ENCODE measurements around the gene BBOX1. TPM values are rescaled to one million over a fixed set of nuclear protein-coding genes. Genes with fewer than 3 reads are reported as not detected.

BBOX1 gene
- total and polyA plus RNA-seq, 5 donors = 0.16 TPM; not detected in 4

- Histone ChIP-seq H3K27me3 (ENCODE audit: control insufficient read depth, insufficient read depth) (no peaks in the 10 kb centered on the region), H3K27ac (ENCODE audit: low read length) (no peak overlapping the region), H3K4me1 (ENCODE audit: control insufficient read depth, insufficient read depth, low read length) (no peaks in the 10 kb centered on the region), H3K9me3 (ENCODE audit: control insufficient read depth, low read length) (no peaks in the 10 kb centered on the region), H3K4me3 (ENCODE audit: low read length) (no peak overlapping the region)
- DNase-seq (no peak), ATAC-seq (no peak)
- WGBS = 85% methylated on average over 1 of the region's 1 CpG
- intact Hi-C loops (cut with DNase I) = no loop called here
Measured at GRCh38 chr11:27112946-27113345, 72.3 kb downstream of the BBOX1 start.

- 74% methylated on average over 3 of the region's 3 CpGs for WGBS
- Histone ChIP-seq H3K27ac (ENCODE audit: low read length) (no peak overlapping the region), H3K4me3 (ENCODE audit: low read length) (no peak overlapping the region), H3K27me3 (ENCODE audit: control insufficient read depth, insufficient read depth) (no peaks in the 10 kb centered on the region), H3K9me3 (ENCODE audit: control insufficient read depth, low read length) (no peaks in the 10 kb centered on the region), H3K4me1 (ENCODE audit: control insufficient read depth, insufficient read depth, low read length) (no peaks in the 10 kb centered on the region)
- no peak for ATAC-seq
- intact Hi-C loops (cut with DNase I) = no loop called here
- DNase-seq = no peak
Measured at GRCh38 chr11:27115051-27115650, 74.5 kb downstream of the BBOX1 start.

- DNase-seq (no peak), ATAC-seq (no peak)
- intact Hi-C loops (cut with DNase I) = no loop called here
- H3K27me3 ChIP-seq (ENCODE audit: control insufficient read depth, insufficient read depth) = no peaks in the 10 kb centered on the region
- H3K9me3 ChIP-seq (ENCODE audit: control insufficient read depth, low read length) = no peaks in the 10 kb centered on the region
- H3K27ac ChIP-seq (ENCODE audit: low read length) = no peak overlapping the region
- WGBS = 52% methylated on average over 1 of the region's 1 CpG
- no peak overlapping the region for H3K4me3 ChIP-seq (ENCODE audit: low read length)
- no peaks in the 10 kb centered on the region for H3K4me1 ChIP-seq (ENCODE audit: control insufficient read depth, insufficient read depth, low read length)
Measured at GRCh38 chr11:27116684-27117083, 76.1 kb downstream of the BBOX1 start.

- intact Hi-C loops (cut with DNase I) = no loop called here
- DNase-seq = no peak
- Histone ChIP-seq H3K4me3 (ENCODE audit: low read length) (no peak overlapping the region), H3K4me1 (ENCODE audit: control insufficient read depth, insufficient read depth, low read length) (no peaks in the 10 kb centered on the region), H3K27me3 (ENCODE audit: control insufficient read depth, insufficient read depth) (no peaks in the 10 kb centered on the region), H3K9me3 (ENCODE audit: control insufficient read depth, low read length) (no peaks in the 10 kb centered on the region), H3K27ac (ENCODE audit: low read length) (no peak overlapping the region)
- ATAC-seq = no peak
- 81% methylated on average over 2 of the region's 2 CpGs for WGBS
Measured at GRCh38 chr11:27118371-27118770, 77.8 kb downstream of the BBOX1 start.

- H3K4me3 ChIP-seq (ENCODE audit: low read length) = no peak overlapping the region
- H3K27me3 ChIP-seq (ENCODE audit: control insufficient read depth, insufficient read depth) = no peaks in the 10 kb centered on the region
- ATAC-seq (no peak), DNase-seq (no peak)
- WGBS = 82% methylated on average over 3 of the region's 3 CpGs
- H3K9me3 ChIP-seq (ENCODE audit: control insufficient read depth, low read length) = no peaks in the 10 kb centered on the region
- no peak overlapping the region for H3K27ac ChIP-seq (ENCODE audit: low read length)
- no peaks in the 10 kb centered on the region for H3K4me1 ChIP-seq (ENCODE audit: control insufficient read depth, insufficient read depth, low read length)
- intact Hi-C loops (cut with DNase I) = no loop called here
Measured at GRCh38 chr11:27118949-27119348, 78.3 kb downstream of the BBOX1 start.

DNA sequence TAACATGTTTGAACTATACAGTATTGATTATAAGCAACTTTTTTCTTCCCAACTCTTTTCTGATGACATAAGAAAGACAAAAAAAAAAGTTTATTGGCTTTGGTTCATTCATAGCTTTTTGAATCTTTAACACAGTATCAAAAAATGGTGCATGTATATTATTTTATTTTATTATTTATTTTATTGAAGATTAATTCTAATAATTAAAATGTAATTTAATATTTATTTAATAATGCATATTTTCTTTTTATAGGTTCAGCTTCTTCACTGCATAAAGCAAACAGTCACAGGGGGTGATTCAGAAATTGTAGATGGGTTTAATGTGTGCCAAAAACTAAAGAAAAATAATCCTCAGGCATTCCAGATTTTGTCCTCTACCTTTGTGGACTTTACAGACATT is 78.8 kb downstream of the BBOX1 start:
- DNase-seq (no peak), ATAC-seq (no peak)
- Histone ChIP-seq H3K9me3 (ENCODE audit: control insufficient read depth, low read length) (no peaks in the 10 kb centered on the region), H3K27ac (ENCODE audit: low read length) (no peak overlapping the region), H3K27me3 (ENCODE audit: control insufficient read depth, insufficient read depth) (no peaks in the 10 kb centered on the region), H3K4me1 (ENCODE audit: control insufficient read depth, insufficient read depth, low read length) (no peaks in the 10 kb centered on the region), H3K4me3 (ENCODE audit: low read length) (no peak overlapping the region)
- intact Hi-C loops (cut with DNase I) = no loop called here

- Histone ChIP-seq H3K27ac (ENCODE audit: low read length) (no peak overlapping the region), H3K4me3 (ENCODE audit: low read length) (no peak overlapping the region), H3K4me1 (ENCODE audit: control insufficient read depth, insufficient read depth, low read length) (no peaks in the 10 kb centered on the region), H3K27me3 (ENCODE audit: control insufficient read depth, insufficient read depth) (no peaks in the 10 kb centered on the region), H3K9me3 (ENCODE audit: control insufficient read depth, low read length) (no peaks in the 10 kb centered on the region)
- no peak for ATAC-seq
- intact Hi-C loops (cut with DNase I) = loop anchor here in 1 of 4 donors (10.0 kb wide), 1 partner anchor 365 kb away; no protein-coding TSS in a partner anchor
- DNase-seq = no peak
- WGBS = 64% methylated on average over 1 of the region's 1 CpG
Measured at GRCh38 chr11:27120211-27120610, 79.6 kb downstream of the BBOX1 start.

DNA sequence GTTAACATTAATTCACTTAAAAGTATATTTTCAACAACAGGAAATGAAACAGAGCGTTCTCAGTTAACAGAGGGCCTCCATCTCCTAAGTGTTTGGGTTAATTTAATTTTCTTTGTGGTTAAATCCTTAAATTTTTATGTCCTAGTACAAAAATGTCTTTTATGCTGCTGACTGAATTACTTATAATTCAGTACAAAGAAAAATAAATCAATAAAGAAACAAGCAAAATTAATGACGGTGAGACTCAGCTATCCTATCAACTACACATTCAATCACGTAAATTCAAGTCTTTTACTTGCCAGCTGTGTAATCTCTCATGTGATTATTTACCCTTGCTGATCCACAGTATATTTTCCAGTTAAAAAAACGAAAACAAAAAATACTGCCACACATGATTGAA is 81.4 kb downstream of the BBOX1 start:
- Histone ChIP-seq H3K27me3 (ENCODE audit: control insufficient read depth, insufficient read depth) (no peaks in the 10 kb centered on the region), H3K4me1 (ENCODE audit: control insufficient read depth, insufficient read depth, low read length) (no peaks in the 10 kb centered on the region), H3K4me3 (ENCODE audit: low read length) (no peak overlapping the region), H3K27ac (ENCODE audit: low read length) (no peak overlapping the region), H3K9me3 (ENCODE audit: control insufficient read depth, low read length) (no peaks in the 10 kb centered on the region)
- ATAC-seq (no peak), DNase-seq (no peak)
- intact Hi-C loops (cut with DNase I) = loop anchor here in 1 of 4 donors (10.0 kb wide), 1 partner anchor 367 kb away; no protein-coding TSS in a partner anchor
- WGBS = 52% methylated on average over 4 of the region's 4 CpGs

DNA sequence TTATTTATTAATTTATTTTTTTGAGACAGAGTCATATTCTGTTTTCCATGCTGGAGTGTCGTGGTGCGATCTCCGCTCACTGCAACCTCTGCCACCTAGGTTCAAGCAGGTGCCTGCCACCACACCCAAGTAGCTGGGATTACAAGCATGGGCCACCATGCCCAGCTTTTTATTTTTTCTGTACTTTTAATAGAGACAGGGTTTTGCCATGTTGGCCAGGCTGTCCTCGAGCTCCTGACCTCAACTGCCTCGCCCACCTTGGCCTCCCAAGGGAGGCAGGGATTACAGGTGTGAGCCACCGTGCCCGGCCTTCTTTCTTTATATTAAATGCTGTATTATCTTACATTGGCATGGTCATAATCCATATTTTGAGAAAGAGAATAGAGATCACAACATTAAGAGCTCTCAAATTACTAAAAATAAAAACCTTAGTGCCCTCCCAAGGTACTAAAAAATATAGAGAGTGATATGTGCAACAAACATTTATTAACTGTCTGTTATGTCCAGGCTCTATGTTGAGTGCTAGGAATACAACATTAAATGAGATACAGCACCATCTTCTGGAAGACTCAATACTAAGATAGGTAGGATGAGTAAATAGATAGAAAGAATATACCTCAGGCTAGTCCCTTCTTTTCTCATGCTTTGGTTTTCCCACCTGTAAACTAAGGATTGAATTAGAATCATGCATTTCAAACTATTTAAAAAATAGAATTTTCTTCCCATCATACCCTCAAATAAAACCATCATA is 84.1 kb downstream of the BBOX1 start:
- intact Hi-C loops (cut with DNase I) = loop anchor here in 1 of 4 donors (10.0 kb wide), 1 partner anchor 370 kb away; no protein-coding TSS in a partner anchor
- H3K4me3 ChIP-seq (ENCODE audit: low read length) = no peak overlapping the region
- ATAC-seq (peak in 1 of 2 donors; percentile 41), DNase-seq (peak in 1 of 3 donors; percentile 27)
- H3K4me1 ChIP-seq (ENCODE audit: control insufficient read depth, insufficient read depth, low read length) = no peaks in the 10 kb centered on the region
- no peaks in the 10 kb centered on the region for H3K27me3 ChIP-seq (ENCODE audit: control insufficient read depth, insufficient read depth)
- 86% methylated on average over 7 of the region's 7 CpGs for whole genome bisulfite sequencing
- no peak overlapping the region for H3K27ac ChIP-seq (ENCODE audit: low read length)
- H3K9me3 ChIP-seq (ENCODE audit: control insufficient read depth, low read length) = no peaks in the 10 kb centered on the region

GRCh38 chr11:27129686-27130085 is 89.1 kb downstream of the BBOX1 start:
- H3K4me3 ChIP-seq (ENCODE audit: low read length) = no peak overlapping the region
- no peak for ATAC-seq
- H3K27ac ChIP-seq (ENCODE audit: low read length) = no peak overlapping the region
- H3K4me1 ChIP-seq (ENCODE audit: control insufficient read depth, insufficient read depth, low read length) = no peaks in the 10 kb centered on the region
- H3K27me3 ChIP-seq (ENCODE audit: control insufficient read depth, insufficient read depth) = no peaks in the 10 kb centered on the region
- intact Hi-C loops (cut with DNase I) = loop anchor here in 1 of 4 donors (10.0 kb wide), 1 partner anchor 375 kb away; no protein-coding TSS in a partner anchor
- no peaks in the 10 kb centered on the region for H3K9me3 ChIP-seq (ENCODE audit: control insufficient read depth, low read length)
- DNase-seq = no peak

- H3K9me3 ChIP-seq (ENCODE audit: control insufficient read depth, low read length) = no peaks in the 10 kb centered on the region
- no peaks in the 10 kb centered on the region for H3K4me1 ChIP-seq (ENCODE audit: control insufficient read depth, insufficient read depth, low read length)
- intact Hi-C loops (cut with DNase I) = no loop called here
- DNase-seq (no peak), ATAC-seq (no peak)
- no peak overlapping the region for H3K27ac ChIP-seq (ENCODE audit: low read length)
- H3K4me3 ChIP-seq (ENCODE audit: low read length) = no peak overlapping the region
- H3K27me3 ChIP-seq (ENCODE audit: control insufficient read depth, insufficient read depth) = no peaks in the 10 kb centered on the region
Measured at GRCh38 chr11:27130806-27131205, 90.2 kb downstream of the BBOX1 start.

Measured in right cardiac atrium (tissue), 5 donors.